ENCODE results near the gene GJC1.

DNA sequence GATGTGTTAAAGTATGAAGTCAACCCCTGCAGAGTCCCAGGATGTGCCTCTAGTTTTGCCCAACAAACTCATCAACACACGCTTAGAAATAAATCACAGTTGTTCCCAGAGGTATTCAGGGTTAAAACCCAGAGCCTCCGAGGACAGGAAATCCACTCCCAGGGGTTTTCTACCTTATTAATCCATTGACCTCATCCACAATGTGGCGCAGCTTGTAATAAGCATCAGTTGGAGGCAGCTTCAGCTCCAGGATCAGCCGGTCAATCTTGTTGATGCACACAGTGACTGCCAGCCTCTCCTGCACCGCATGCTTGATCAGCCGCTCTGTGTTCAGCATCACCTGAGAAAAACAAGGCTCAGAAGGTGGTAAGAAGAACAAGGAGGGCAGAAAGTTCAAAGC, 45.7 kb upstream of the GJC1 start:
- TF ChIP-seq ZNF274 (IDR thresholded peaks at IDR 0.05; ENCODE audit: low read depth, low read length) (no peak), YY1 (IDR thresholded peaks at IDR 0.05; ENCODE audit: insufficient read depth, insufficient read length) (no peak)
